ENCODE data around the gene FBXW5.

Gene FBXW5

GRCh38 chr9:136947955-136948510 is 3.5 kb upstream of the FBXW5 start:
- DNase-seq (ENCODE audit: low read depth) = no peak

- no peak for DNase-seq (ENCODE audit: low read depth)
Measured at GRCh38 chr9:136947028-136947891, 2.7 kb upstream of the FBXW5 start.

- no peak for DNase-seq (ENCODE audit: low read depth)
Measured at GRCh38 chr9:136946228-136947027, 1.9 kb upstream of the FBXW5 start.

GRCh38 chr9:136945333-136946227 is 1.0 kb upstream of the FBXW5 start:
- DNase-seq (ENCODE audit: low read depth) = no peak

GRCh38 chr9:136944212-136944518 is 373 bp downstream of the FBXW5 start:
- no peak for DNase-seq (ENCODE audit: low read depth)

- DNase-seq (ENCODE audit: low read depth) = no peak
Measured at GRCh38 chr9:136943291-136944211, 987 bp downstream of the FBXW5 start.

- no peak for DNase-seq (ENCODE audit: low read depth)
Measured at GRCh38 chr9:136942881-136943230, 1.7 kb downstream of the FBXW5 start.

GRCh38 chr9:136942112-136942880 is 2.2 kb downstream of the FBXW5 start:
- DNase-seq (ENCODE audit: low read depth) = no peak

GRCh38 chr9:136941231-136942111 is 3.1 kb downstream of the FBXW5 start:
- DNase-seq (ENCODE audit: low read depth) = no peak

- no peak for DNase-seq (ENCODE audit: low read depth)
Measured at GRCh38 chr9:136940526-136941230, 3.9 kb downstream of the FBXW5 start.

GRCh38 chr9:136939996-136940525 is 4.5 kb downstream of the FBXW5 start:
- no peak for DNase-seq (ENCODE audit: low read depth)

- no peak for DNase-seq (ENCODE audit: low read depth)
Measured at GRCh38 chr9:136939431-136939995, 5.0 kb downstream of the FBXW5 start.

GRCh38 chr9:136937186-136938001 is 7.1 kb downstream of the FBXW5 start:
- no peak for DNase-seq (ENCODE audit: low read depth)

GRCh38 chr9:136936645-136937170 is 7.8 kb downstream of the FBXW5 start:
- DNase-seq (ENCODE audit: low read depth) = no peak

- DNase-seq (ENCODE audit: low read depth) = no peak
Measured at GRCh38 chr9:136935651-136936050, 8.9 kb downstream of the FBXW5 start.

GRCh38 chr9:136934277-136934676 is 10.3 kb downstream of the FBXW5 start:
- DNase-seq (ENCODE audit: low read depth) = no peak

GRCh38 chr9:136931611-136932130 is 12.9 kb downstream of the FBXW5 start:
- no peak for DNase-seq (ENCODE audit: low read depth)

All from activated gamma-delta T cell treated with anti-CD3 and anti-CD28 coated beads, Interleukin-2, amount 50 U/mL, for 16 hours (primary cell).